ENCODE data around the gene DIP2C. TPM values are rescaled to one million over a fixed set of nuclear protein-coding genes. Genes with fewer than 3 reads are reported as not detected.

Gene DIP2C
- total RNA-seq, 1 donor from 2014 or later = 11.4 TPM

DNA sequence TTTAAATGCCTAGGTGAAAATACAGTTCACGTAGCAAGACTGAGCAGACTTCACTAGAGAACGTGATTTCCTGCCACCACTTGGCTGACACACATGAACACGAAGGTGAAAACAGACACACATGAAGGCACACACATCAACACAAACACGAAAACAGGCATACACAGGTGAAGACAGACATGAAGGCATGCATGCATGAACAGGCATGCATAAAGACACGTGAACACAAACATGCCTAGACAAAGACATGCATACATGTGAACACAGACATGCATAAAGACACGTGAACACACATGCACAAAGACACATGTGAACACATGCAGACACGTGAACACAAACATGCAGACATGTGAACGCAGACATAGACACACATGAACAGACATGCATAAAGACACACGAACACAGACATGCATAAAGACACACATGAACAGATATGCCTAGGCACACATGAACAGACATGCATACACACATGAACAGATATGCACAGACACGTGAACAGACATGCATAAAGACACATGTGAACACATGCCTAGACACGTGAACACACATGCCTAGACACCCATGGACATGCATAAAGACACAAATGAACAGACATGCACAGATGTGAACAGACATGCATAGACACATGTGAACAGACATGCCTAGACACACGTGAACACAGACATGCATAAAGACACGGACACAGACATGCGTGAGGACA is 311.1 kb downstream of the DIP2C start:
- no peak for TF ChIP-seq CTCF (conservative IDR thresholded peaks at IDR 0.05; ENCODE audit: low read depth, low read length)
- DNase-seq (ENCODE audit: low read depth) = no peak
- no peak overlapping the region for H3K4me3 ChIP-seq (ENCODE audit: low read depth, low read length)

- no peak for DNase-seq (ENCODE audit: low read depth)
- no peak overlapping the region for H3K4me3 ChIP-seq (ENCODE audit: low read depth, low read length)
- no peak for TF ChIP-seq CTCF (conservative IDR thresholded peaks at IDR 0.05; ENCODE audit: low read depth, low read length)
Observed at GRCh38 chr10:377228-377627, 312.2 kb downstream of the DIP2C start.

DNA sequence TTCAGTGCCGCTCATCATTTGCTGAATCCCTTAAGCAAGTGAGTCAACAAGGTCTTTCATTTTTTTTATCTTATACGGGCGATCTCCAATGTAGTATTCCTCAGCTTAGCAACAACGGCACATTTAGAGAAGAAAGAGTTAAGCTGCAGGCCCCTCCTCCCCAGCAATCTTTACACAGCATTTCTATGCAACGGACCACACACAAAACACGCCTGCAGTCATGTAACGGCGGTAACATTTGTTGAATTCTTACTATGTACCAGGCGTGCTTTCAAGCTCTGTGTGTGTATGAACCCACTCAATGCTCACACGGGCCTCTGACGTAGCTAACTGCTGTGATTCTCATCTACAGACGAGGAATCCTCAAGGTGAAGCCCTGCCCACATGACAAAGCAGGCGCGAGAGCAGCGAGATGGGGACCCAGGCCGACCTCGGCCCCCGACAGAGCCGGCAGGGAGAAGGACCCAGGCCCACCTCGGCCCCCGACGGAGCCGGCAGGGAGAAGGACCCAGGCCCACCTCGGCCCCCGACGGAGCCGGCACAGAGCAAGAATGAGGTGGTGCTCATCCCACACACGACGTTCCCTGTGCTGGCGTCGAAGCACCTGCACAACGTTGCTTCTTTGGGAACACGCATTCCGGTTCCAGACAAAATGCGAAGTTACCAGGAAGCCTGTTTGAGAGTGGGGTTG is 313.5 kb downstream of the DIP2C start:
- no peak for DNase-seq (ENCODE audit: low read depth)
- TF ChIP-seq CTCF (conservative IDR thresholded peaks at IDR 0.05; ENCODE audit: low read depth, low read length) = no peak
- no peak overlapping the region for H3K4me3 ChIP-seq (ENCODE audit: low read depth, low read length)

DNA sequence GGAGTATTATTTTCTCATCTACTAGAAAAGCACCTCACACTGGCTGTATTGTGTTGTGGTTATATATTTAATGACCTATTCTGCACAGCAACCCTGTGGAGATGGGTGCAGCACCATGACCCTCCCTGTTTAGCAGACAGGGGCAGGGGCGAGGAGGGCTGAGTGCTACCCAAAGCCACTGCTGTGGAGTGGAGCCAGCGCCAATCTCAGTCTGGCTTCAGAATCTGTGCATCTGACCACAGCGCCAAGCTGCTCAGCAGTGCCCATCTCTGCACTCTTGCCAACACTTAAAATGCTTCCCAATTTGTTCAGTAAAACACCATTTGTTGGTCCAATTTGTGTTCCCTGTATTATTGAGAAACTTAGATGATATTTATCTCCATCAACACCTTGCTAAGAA is 315.1 kb downstream of the DIP2C start:
- no peak for DNase-seq (ENCODE audit: low read depth)

GRCh38 chr10:373526-374309 is 315.8 kb downstream of the DIP2C start:
- DNase-seq (ENCODE audit: low read depth) = peak; percentile 13
- H3K4me3 ChIP-seq (ENCODE audit: low read depth, low read length) = no peak overlapping the region
- no peak for TF ChIP-seq CTCF (conservative IDR thresholded peaks at IDR 0.05; ENCODE audit: low read depth, low read length)

More for the DNA sequence above, 315.1 kb downstream of the DIP2C start:
- H3K4me3 ChIP-seq (ENCODE audit: low read depth, low read length) = no peak overlapping the region
- no peak for TF ChIP-seq CTCF (conservative IDR thresholded peaks at IDR 0.05; ENCODE audit: low read depth, low read length)

GRCh38 chr10:373015-373414 is 316.5 kb downstream of the DIP2C start:
- no peak for TF ChIP-seq CTCF (conservative IDR thresholded peaks at IDR 0.05; ENCODE audit: low read depth, low read length)
- peak; percentile 16 for DNase-seq (ENCODE audit: low read depth)
- no peak overlapping the region for H3K4me3 ChIP-seq (ENCODE audit: low read depth, low read length)
